GM18861 (cell line): ENCODE results near the gene GDF15.
"Not testable (repeated sequence)": the region's sequence is repeated elsewhere in the genome, so short reads cannot be mapped to it uniquely, and the experiment has no call there.

Source experiments
- ATAC-seq: cut with Tn5 transposase; IDR thresholded peaks from one replicate; pipeline ENCODE4 v1.9.1; 2021; ENCODE audit not compliant: unreplicated experiment

Gene GDF15

DNA sequence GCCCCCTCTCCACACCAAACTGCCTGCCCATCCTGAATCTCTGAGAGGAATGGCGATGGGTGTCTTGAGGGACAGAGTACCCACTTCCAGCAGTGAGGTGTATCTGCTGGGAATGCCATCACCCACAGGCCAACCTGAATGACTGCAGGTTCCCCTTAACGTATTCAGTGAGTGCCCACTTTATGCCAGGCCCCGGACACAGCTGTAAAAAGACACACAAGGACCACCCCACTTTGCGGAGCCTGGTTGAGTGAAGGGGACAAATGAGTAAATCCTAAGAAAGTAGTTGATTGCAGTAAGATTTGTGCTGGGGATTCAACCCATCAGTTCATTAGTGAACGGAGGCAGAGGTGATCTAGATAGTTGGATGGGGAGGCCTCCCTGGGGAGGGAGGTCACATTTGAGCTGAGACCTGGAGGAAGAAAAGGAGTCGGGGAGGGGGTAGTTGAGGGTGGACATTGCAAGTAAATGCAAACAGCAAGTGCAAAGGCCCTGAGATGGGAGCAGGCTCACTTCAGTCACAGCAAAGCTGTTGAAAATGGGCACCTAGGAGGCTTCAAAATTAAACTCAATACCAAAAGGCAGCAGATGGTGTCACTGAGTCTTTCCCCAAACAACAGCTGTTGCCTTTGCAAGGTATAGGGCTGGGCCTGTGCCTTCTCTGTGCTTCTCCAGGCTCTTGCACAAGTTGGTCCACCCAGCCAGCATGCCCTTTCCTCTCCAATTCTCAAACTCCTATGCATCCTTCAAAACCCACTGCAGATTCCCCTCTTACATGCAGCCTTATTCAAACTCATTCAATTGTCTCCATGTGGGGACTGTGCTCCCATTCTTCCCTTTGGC lies 4.3 kb downstream of the GDF15 start:
- ATAC-seq = no peak

DNA sequence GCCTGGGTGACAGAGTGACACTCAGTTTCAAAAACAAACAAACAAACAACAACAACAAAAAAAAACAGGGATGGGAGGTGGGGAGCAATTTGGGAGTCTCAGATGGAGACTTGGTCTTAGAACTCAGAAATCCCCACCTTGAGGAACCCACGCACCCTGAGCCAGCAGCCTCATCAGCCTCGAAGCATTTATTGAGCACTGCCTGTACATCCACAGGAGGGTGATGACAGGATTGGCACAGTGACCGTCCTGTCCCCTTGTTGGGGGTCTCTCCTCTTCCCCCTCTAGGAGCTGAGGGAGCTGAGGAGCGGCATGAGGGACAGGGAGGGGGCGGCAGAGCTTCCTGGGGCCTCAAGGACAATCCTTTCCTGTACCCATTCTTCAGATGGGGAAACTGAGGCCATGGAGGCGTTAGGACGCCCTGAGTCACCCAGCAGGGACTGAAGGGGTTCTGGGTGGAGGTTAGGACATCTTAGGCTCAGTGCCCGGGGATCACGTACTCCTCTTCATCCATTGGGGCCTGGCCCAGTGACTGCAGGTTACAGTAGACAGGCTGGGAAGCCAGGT lies 5.6 kb downstream of the GDF15 start:
- no peak for ATAC-seq

DNA sequence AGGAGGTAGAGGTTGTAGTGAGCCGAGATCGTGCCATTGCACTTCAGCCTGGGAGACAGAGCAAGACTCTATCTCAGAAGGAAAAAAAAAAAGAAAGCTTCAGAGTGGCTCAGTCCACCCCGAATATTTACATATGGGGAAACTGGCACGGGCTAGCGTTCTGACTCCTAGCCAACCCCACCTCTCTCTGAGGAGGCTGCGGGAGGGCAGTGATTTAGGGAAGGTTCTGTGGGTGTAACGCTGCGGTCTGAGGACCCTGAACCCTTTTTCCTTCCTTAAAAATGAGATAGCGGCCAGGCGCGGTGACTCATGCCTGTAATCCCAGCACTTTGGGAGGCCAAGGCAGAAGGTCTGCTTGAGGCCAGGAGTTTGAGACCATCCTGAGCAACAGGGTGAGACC lies 6.5 kb downstream of the GDF15 start:
- ATAC-seq = no peak

DNA sequence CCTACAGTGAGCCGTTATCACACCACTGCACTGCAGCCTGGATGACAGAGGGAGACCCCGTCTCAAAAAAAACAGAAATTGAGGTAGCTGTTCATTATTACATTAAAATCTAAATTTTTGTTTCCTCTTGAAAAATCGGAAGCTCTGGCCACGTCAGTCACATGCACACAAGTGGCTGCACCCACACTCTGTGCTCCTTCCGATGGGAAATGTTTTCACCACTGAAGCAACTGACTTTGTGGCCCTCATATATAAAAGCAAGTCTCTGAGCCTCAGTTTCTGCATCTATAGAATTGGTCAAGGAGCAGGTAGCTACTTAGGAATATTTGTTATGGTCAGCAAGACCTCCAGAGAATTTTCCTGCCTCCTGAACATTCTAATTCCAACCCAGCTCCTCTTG lies 7.0 kb downstream of the GDF15 start:
- no peak for ATAC-seq

- no peak for ATAC-seq
These were observed 7.9 kb downstream of the GDF15 start for GRCh38 chr19:18393836-18394235.

DNA sequence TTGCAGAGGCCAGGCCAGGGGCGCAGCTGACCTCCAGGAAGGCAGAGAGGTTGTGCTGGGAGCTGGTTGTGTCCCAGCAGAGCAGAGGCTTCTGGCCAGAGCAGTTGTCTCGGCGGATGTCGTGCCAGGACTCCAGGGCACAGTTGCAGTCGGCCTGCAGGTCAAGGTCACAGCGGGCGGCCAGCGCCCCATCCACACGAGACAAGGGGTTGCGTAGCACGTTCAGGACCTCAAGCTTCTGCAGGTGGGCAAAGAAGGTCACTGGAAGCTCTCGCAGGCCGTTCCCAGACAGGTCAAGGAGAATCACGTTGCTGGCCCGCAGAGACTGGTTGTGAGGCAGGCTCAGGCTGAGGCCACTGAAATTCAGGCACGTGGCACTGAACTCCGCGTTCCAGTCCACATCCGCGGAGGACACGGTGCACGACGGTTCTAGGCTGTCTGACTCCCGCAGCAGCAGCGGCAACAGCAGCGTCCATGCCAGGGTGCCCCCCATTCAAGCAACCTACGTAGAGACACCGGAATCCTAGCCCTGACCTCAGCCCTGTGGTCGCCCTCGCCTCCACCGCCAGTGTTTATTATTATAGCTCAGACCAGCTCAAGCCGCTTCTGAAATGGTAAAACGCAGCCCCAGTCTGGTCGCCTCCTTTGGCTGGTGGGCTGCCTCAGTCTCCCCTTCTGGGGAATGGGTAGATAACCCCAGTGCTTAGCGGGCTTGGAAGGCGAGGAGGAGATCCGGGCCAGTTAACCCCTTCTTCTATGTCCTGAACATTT lies 10.7 kb downstream of the GDF15 start:
- ATAC-seq = no peak

DNA sequence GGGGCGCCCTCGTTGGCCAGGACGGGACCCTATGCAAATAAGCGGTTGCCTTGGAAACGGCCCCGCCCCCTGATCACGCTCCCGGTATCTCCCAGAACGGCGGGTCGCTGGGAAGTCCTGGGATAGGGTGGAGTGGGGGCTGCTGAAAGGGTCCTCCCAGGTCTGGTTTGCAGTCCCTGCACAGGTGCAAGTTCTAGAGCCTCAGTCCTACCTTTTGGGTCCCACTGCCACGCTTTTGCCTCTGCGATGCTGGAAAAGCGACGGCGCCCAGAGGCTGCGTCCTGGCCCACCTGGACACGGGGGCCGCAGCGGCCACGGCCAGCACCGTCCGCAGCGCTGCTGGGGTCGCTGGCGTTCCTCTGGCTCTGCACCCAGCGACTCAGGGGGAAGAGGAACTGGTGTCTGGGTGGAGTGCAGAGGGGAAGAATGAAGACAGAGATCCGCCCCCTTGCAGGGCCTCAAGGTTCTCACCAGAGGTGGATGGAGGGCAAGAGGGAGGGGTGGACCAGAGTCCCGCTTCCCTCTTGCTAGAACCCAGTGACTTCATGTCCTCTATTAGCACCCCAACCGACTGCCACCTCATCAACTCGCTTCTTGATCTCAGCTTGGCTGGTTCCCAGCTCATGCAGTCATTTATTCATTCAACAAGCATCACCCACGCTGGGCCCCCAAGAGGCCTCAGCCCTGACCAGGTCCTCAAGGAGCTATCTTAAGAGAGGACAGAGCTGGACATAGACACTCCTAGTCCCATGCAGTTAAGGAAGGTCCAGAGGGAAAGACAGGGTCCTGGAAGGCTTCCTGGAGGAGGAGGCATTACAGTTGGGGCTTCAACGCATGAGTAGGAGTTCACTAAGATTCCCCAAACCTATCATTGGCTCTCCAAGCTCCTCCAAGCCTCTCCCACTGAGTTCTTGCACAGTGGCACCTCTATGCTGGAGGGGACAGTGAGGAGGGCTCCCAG lies 11.6 kb downstream of the GDF15 start, which contains the start of gene LRRC25:
LRRC25 (minus strand) TSS at position 381 of the 961 bp plus-strand sequence. CDS start 659 bp downstream, outside the sequence.
- ATAC-seq = no peak

- no peak for ATAC-seq
These were observed 13.1 kb downstream of the GDF15 start for GRCh38 chr19:18399008-18399407.

DNA sequence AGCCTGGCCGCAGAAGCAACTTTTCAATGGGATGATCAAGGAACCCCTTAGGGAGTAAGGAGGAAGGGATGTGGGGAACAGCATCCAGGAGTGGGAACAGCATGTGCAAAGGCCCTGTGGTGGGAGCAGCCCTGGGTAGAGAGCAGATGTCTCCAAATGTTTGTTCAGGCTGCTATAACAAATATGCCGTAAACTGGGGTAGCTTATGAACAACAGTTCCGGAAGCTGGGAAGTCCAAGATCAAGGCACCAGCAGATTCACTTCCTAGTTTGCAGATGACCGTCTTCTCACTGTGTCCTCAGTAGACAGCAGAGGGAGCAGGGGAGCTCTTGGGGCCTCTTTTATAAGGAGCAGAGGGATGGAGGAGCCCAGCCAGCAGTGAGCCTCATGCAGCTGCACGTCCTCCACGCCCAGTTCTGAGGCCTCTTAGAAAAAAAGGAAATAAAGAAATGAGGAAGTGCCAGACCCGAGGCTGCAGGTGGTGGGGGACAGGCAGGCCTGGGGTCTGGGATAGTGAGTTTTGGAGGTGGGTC lies 15.7 kb downstream of the GDF15 start:
- ATAC-seq = no peak

- not testable (repeated sequence) for ATAC-seq
These were observed 16.7 kb downstream of the GDF15 start for GRCh38 chr19:18402455-18403248.

DNA sequence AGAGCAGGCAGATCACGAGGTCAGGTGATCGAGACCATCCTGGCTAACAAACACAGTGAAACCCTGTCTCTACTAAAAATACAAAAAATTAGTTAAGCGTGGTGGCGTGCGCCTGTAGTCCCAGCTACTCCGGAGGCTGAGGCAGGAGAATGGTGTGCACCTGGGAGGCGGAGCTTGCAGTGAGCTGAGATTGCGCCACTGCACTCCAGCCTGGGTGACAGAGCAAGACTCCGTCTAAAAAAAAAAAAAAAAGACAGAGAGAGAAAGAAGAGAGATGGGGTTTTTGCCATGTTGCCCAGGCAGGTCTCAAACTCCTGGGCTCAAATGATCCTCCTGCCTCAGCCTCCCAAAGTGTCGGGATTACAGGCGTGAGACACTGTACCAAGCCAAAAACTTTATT lies 19.8 kb downstream of the GDF15 start:
- ATAC-seq = not testable (repeated sequence)

DNA sequence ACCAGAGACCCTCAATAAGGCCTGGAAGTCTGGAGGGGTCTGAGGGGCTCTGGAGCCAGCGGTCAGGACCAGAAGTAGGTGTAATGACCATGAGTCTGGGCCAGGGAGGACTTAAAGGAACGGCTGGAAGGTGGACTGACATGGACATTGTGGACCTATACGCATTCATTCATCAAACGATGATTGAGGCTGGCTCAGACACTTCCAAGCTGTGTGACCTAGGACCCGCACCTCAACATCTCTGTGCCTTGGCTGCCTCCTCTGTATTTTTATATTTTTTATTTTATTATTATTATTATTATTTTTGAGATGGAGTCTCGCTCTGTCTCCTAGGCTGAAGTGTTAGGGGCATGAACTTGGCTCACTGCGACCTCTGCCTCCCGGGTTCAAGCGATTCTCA lies 20.8 kb downstream of the GDF15 start:
- ATAC-seq = no peak

- peak; percentile 85 for ATAC-seq
These were observed 22.1 kb downstream of the GDF15 start for GRCh38 chr19:18408053-18408476.

GRCh38 chr19:18412610-18413239 lies 26.8 kb downstream of the GDF15 start:
- ATAC-seq = no peak

DNA sequence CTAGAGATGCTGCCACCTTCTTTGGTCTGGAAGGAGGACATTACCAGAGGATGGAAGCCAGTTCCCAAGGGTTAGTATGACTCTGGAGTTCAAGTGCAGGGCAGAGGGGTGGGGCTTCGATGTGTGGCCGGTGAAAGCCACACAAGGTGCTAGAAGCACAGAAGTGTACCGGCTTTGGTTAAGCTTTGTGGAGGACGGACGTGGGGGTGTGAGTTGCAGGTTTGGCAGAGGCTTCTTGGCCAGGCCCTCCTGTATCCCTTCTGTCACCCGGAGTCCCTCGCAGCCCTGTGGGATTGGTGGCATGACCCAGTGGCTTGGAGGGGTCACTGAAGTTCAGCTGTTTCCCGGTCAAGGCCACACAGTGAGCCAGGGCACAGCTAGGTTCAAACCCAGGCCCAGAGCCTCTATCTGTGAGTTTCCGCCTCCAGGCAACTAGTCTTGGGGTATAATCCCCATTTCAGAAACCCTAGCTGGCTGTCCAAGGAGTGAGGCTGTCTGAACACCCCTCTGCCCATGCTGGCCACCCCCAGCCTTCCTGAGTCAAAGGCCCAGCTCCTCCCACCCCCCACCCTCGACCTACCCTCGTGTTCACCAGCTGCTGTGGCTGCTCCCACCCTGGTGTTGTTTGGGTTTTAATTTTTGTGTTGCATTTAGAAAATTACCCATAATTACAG lies 28.7 kb downstream of the GDF15 start:
- ATAC-seq = no peak

- ATAC-seq = no peak
These were observed 29.4 kb downstream of the GDF15 start for GRCh38 chr19:18415178-18415867.

DNA sequence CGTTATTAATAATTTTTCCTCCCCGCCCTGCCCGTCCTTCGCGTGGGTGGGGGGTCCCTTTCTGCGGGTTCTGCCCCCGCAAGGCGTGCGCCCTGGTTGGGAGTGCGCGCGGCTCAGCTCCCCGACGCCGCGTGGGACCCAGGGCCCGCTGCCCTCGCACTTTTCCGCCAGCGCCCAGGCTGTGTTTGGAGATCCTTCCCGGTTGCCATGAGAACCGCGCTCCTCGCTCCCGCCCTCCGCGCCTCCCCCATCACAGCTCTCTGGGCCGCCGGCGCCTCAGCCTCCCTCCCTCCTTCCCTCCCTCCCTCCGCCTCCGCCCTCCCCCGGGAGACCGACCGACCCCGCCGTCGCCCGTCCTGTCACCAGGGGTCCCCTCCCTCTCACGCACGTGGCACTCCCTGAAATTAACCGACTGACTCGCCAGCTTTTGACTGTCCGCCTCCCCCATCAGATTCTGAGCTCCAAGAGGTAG lies 30.9 kb downstream of the GDF15 start:
- no peak for ATAC-seq
